Measurements from ENCODE around the gene AHDC1.
A peak's percentile ranks its signal among the peaks of the same experiment; 100 is the strongest.

GRCh38 chr1:27602462-27603308 is 1.3 kb downstream of the AHDC1 start:
- TF ChIP-seq ZNF695 (CRISPR knock-in tag; IDR thresholded peaks at IDR 0.05) (no peak), BHLHE40 (IDR thresholded peaks at IDR 0.05; ENCODE audit: low read length) (no peak), TAF1 (IDR thresholded peaks at IDR 0.05; ENCODE audit: control insufficient read depth, extremely low read depth, insufficient read depth, low read length, severe bottlenecking) (no peak), TOE1 (IDR thresholded peaks at IDR 0.05; ENCODE audit: borderline replicate concordance) (no peak), TOE1 (CRISPR knock-in tag; IDR thresholded peaks at IDR 0.05; ENCODE audit: borderline replicate concordance, low read depth) (no peak), CGGBP1 (CRISPR knock-in tag; IDR thresholded peaks at IDR 0.05) (no peak), SP1 (CRISPR knock-in tag; IDR thresholded peaks at IDR 0.05) (no peak), FOXP1 (CRISPR knock-in tag; IDR thresholded peaks at IDR 0.05) (no peak), FOXA1 (IDR thresholded peaks at IDR 0.05; ENCODE audit: borderline replicate concordance) (no peak), SIN3A (IDR thresholded peaks at IDR 0.05; ENCODE audit: borderline replicate concordance in 2 of 2, control insufficient read depth in 1 of 2, low read depth in 2 of 2, low read length in 2 of 2) (no peak), NONO (IDR thresholded peaks at IDR 0.05; ENCODE audit: low read depth in 2 of 2, low read length in 1 of 2) (peak in 1 of 2 experiments; percentile 33; a peak in 1 of 4 replicates), ETS2 (tag; IDR thresholded peaks at IDR 0.05; ENCODE audit: borderline replicate concordance, poor library complexity, severe bottlenecking) (no peak), TEAD4 (IDR thresholded peaks at IDR 0.05; ENCODE audit: low read length) (no peak), TEAD4 (CRISPR knock-in tag; IDR thresholded peaks at IDR 0.05; ENCODE audit: borderline replicate concordance) (no peak), REST (IDR thresholded peaks at IDR 0.05; ENCODE audit: borderline replicate concordance) (no peak), REST (CRISPR knock-in tag; IDR thresholded peaks at IDR 0.05; ENCODE audit: low read depth) (no peak)

Measured in K562 (cell line).